RWPE2 (cell line): ENCODE measurements around the gene PNMT.

ENCODE experiments used
- ATAC-seq: fragments of 200-7000 bp; cut with Tn5 transposase; 3 replicates; pipeline ENCODE4 v1.9.1; 2021; ENCODE audit warnings: low read depth
- DNase-seq: peaks from one replicate; pipeline ENCODE4 v3.0.0-alpha.2; 2020; ENCODE audit warnings: low spot score
- H3K27ac ChIP-seq: fragments of 450-650 bp; 2 replicates; pipeline ENCODE4 v1.5.1; 2017; ENCODE audit warnings: mild to moderate bottlenecking; ENCODE audit not compliant: poor library complexity, severe bottlenecking
- H3K27me3 ChIP-seq: fragments of 250-450 bp; sonication (Bioruptor Pico); 2 replicates; pipeline ENCODE4 v1.5.1; 2021; ENCODE audit warnings: mild to moderate bottlenecking, moderate library complexity; ENCODE audit not compliant: insufficient read depth, poor library complexity, severe bottlenecking
- H3K36me3 ChIP-seq: fragments of 250-450 bp; sonication (Bioruptor Pico); 2 replicates; pipeline ENCODE4 v1.5.1; 2020; ENCODE audit warnings: low read depth, mild to moderate bottlenecking, moderate library complexity
- H3K4me1 ChIP-seq: fragments of 250-450 bp; sonication (Bioruptor Pico); 2 replicates; pipeline ENCODE4 v1.5.1; 2021; ENCODE audit warnings: mild to moderate bottlenecking, moderate library complexity; ENCODE audit not compliant: insufficient read depth, poor library complexity, severe bottlenecking
- H3K4me3 ChIP-seq: fragments of 250-450 bp; sonication (Bioruptor Pico); 2 replicates; pipeline ENCODE4 v1.5.1; 2021; ENCODE audit warnings: mild to moderate bottlenecking, moderate library complexity; ENCODE audit not compliant: severe bottlenecking
- H3K9me3 ChIP-seq: fragments of 250-450 bp; sonication (Bioruptor Pico); 2 replicates; pipeline ENCODE4 v1.5.1; 2021; ENCODE audit warnings: mild to moderate bottlenecking, moderate library complexity; ENCODE audit not compliant: severe bottlenecking
- TF ChIP-seq, protein P1 (sequence below): fragments of 450-650 bp; IDR thresholded peaks from one replicate; pipeline ENCODE4 v1.5.1; 2017; ENCODE audit warnings: mild to moderate bottlenecking, moderate library complexity; ENCODE audit not compliant: poor library complexity, severe bottlenecking

PNMT gene

DNA sequence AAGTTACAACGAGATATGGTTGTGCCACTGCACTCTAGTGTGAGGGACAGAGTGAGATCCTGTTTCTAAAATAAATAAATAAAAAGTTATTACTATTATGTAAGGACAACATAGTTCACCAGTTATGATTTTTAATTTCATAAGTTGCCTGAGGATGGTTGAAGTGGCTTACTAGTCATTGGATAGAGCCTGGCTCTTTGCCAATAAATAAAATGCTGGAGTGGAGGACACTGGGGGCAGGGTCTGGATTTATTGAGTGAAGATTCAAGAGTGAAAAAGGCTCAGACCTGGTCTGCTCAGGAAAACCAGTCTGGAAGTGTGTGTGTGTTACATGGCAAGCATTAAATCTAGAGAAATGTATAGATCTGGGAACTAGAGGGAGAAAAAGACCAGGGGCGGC, 29.2 kb upstream of the PNMT start:
- H3K9me3 ChIP-seq, result no peaks in the 10 kb centered on the region
- no peaks in the 10 kb centered on the region for H3K4me1 ChIP-seq
- no peak overlapping the region for H3K4me3 ChIP-seq
- TF ChIP-seq, protein P1, sequence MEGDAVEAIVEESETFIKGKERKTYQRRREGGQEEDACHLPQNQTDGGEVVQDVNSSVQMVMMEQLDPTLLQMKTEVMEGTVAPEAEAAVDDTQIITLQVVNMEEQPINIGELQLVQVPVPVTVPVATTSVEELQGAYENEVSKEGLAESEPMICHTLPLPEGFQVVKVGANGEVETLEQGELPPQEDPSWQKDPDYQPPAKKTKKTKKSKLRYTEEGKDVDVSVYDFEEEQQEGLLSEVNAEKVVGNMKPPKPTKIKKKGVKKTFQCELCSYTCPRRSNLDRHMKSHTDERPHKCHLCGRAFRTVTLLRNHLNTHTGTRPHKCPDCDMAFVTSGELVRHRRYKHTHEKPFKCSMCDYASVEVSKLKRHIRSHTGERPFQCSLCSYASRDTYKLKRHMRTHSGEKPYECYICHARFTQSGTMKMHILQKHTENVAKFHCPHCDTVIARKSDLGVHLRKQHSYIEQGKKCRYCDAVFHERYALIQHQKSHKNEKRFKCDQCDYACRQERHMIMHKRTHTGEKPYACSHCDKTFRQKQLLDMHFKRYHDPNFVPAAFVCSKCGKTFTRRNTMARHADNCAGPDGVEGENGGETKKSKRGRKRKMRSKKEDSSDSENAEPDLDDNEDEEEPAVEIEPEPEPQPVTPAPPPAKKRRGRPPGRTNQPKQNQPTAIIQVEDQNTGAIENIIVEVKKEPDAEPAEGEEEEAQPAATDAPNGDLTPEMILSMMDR, result no peak
- ATAC-seq, result no peak
- no peak overlapping the region for H3K27ac ChIP-seq
- DNase-seq, result no peak
- H3K27me3 ChIP-seq, result no peaks in the 10 kb centered on the region
- no peaks in the 10 kb centered on the region for H3K36me3 ChIP-seq

DNA sequence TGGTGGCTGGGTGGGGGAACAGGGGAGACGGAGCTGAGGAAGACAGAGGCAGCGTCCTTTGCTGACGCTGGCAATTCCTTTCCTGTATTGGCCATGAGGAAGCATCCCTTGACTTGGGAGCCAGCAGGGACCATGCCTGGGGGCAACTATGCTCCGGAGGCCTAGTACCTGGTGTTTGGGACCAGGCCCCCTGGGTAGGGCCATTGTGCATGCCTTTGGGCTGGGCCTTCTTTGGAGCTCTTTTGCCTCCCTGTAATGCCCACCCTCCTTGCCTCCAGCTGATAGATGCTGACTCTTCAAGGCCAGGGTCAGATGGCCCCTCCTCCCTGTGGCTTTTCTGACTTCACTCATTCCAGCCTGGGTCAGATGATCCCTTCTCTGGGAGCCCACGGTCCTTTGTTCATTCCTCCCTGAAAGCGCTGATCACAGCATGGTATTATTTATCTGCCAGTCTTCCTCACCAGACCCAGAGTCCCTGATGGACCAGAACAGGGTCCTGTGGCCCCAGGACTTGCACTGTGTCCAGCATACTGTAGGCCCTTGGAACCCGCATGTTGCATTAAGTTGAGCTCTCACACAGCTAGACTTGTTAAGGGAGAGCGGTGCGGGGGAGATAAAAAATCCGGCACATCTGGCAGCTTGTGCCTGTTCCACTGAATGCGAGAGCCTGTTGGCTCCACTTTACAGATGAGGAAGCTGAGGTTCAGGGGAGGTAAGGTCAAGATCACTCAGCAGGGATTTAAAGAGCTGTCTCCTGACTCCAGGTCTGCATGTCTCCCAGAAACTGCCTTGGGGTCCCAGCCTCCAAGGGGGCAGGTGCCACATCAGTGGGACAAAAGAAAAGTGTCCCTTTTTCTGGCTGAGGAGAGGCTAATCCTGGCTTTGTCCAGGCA, 28.4 kb upstream of the PNMT start:
- no peak for DNase-seq
- H3K4me1 ChIP-seq, result no peaks in the 10 kb centered on the region
- ATAC-seq, result no peak
- H3K36me3 ChIP-seq, result no peaks in the 10 kb centered on the region
- H3K9me3 ChIP-seq, result no peaks in the 10 kb centered on the region
- no peak overlapping the region for H3K27ac ChIP-seq
- no peaks in the 10 kb centered on the region for H3K27me3 ChIP-seq
- TF ChIP-seq, protein P1, result no peak
- H3K4me3 ChIP-seq, result no peak overlapping the region

DNA sequence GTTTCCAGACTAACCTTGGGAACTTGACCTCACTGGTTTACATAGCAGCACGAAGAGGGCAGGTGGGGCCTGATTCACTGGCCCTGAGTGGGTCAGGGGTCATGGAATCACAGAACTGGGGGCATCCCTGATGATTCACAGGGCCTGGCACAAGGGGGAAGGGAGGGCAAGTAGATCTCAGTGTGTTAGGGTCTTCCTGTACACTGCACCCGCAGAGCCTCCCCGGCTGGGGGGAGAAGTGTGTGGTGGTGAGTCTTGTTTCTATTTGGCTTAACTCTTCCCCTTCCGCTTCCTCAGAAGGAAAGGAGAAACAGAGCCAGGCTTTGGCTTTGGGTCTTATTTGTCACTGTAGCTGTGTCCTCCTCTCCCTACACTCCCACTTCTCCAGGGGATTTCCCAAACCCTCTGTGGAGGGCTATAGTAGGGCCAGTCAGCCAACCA, 27.6 kb upstream of the PNMT start:
- Histone ChIP-seq H3K27ac (no peak overlapping the region), H3K4me3 (no peak overlapping the region), H3K4me1 (no peaks in the 10 kb centered on the region), H3K27me3 (no peaks in the 10 kb centered on the region), H3K36me3 (no peaks in the 10 kb centered on the region), H3K9me3 (no peaks in the 10 kb centered on the region)
- TF ChIP-seq, protein P1, result no peak
- no peak for DNase-seq
- no peak for ATAC-seq

DNA sequence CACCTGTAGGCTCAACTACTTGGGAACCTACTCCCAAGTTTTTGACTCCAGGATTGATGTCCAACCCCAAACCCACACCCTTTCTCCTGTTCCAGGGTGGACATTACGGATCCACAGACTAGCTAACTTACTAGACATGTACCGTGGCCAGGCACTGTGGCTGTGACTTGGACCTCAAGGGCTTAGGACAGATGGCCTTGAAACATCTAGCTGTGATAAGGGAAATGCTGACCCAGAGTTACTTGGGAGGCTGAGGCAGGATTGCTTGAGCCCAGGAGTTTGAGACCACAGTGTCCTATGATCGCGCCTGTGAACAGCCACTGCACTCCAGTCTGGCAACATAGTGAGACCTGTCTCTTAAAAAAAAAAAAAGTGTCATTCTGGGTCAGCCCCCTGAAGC, 27.2 kb upstream of the PNMT start:
- Histone ChIP-seq H3K9me3 (no peaks in the 10 kb centered on the region), H3K4me3 (no peak overlapping the region), H3K27me3 (no peaks in the 10 kb centered on the region), H3K4me1 (no peaks in the 10 kb centered on the region), H3K27ac (no peak overlapping the region), H3K36me3 (no peaks in the 10 kb centered on the region)
- ATAC-seq, result no peak
- DNase-seq, result no peak
- TF ChIP-seq, protein P1, result no peak

DNA sequence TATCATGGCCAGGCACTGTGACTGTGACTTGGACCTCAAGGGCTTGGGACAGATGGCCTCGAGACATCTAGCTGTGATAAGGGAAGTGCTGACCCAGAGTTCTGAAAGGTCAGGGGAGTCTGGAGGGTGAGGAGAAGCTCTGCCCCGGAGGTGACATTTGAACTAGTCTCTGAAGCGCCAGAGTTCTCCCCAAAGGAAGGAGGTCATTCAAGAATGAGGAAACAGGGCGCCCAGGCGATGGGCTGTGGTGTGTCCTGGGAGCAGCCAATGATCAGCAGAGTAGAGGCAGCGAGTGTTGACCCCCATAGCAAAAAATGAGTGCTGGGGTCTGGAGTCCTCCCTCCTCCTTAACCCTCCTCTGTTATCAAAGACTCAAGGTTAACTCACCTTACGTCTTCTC, 26.4 kb upstream of the PNMT start:
- TF ChIP-seq, protein P1, result no peak
- no peak for ATAC-seq
- Histone ChIP-seq H3K36me3 (no peaks in the 10 kb centered on the region), H3K4me3 (no peak overlapping the region), H3K27me3 (no peaks in the 10 kb centered on the region), H3K4me1 (no peaks in the 10 kb centered on the region), H3K27ac (no peak overlapping the region), H3K9me3 (no peaks in the 10 kb centered on the region)
- no peak for DNase-seq
